Activated T-helper 9 cell treated with anti-CD3 and anti-CD28 coated beads, Interleukin-2, amount 50 U/mL, for 16 hours (primary cell): Measurements from ENCODE around the gene HDGFL1.

Source experiments
- DNase-seq: peaks from one replicate; pipeline ENCODE4 v3.0.0-alpha.2; 2020; ENCODE audit warnings: low read depth

Gene HDGFL1

GRCh38 chr6:22593895-22594294 is 24.5 kb downstream of the HDGFL1 start:
- no peak for DNase-seq

- DNase-seq = no peak
Measured at GRCh38 chr6:22596011-22596410, 26.6 kb downstream of the HDGFL1 start.

- DNase-seq = no peak
Measured at GRCh38 chr6:22598339-22598738, 29.0 kb downstream of the HDGFL1 start.

- DNase-seq = no peak
Measured at GRCh38 chr6:22600059-22600458, 30.7 kb downstream of the HDGFL1 start.

- DNase-seq = no peak
Measured at GRCh38 chr6:22601984-22602383, 32.6 kb downstream of the HDGFL1 start.

GRCh38 chr6:22605736-22606135 is 36.4 kb downstream of the HDGFL1 start:
- no peak for DNase-seq

- DNase-seq = no peak
Measured at GRCh38 chr6:22610127-22610526, 40.8 kb downstream of the HDGFL1 start.

GRCh38 chr6:22612236-22612635 is 42.9 kb downstream of the HDGFL1 start:
- no peak for DNase-seq

GRCh38 chr6:22613051-22613450 is 43.7 kb downstream of the HDGFL1 start:
- DNase-seq = no peak

GRCh38 chr6:22613695-22614094 is 44.3 kb downstream of the HDGFL1 start:
- DNase-seq = no peak

GRCh38 chr6:22614547-22614946 is 45.2 kb downstream of the HDGFL1 start:
- no peak for DNase-seq

GRCh38 chr6:22621028-22621427 is 51.7 kb downstream of the HDGFL1 start:
- DNase-seq = no peak
